K562 (cell line): ENCODE data around the gene CRYBA1. TPM values are rescaled to one million over a fixed set of nuclear protein-coding genes. Genes with fewer than 3 reads are reported as not detected.

Source experiments
- ATF1 ChIP-seq, 2 experiments: fragments of 450-650 bp in 1 of 2; IDR thresholded peaks; 2 replicates each; pipeline ENCODE4 v1.6.1; 2016; ENCODE audit warnings: missing compliant biosample characterization in 1 of 2, missing genetic modification characterization in 1 of 2
- CAMTA2 ChIP-seq: fragments of 250-450 bp; sonication (Bioruptor Pico); conservative IDR thresholded peaks from 2 replicates; pipeline ENCODE4 v1.5.1; 2022
- DPF2 ChIP-seq: fragments of 450-650 bp; IDR thresholded peaks from 2 replicates; pipeline ENCODE4 v1.6.1; 2016
- HDAC6 ChIP-seq: IDR thresholded peaks from 2 replicates; pipeline ENCODE4 v1.6.1; 2012; ENCODE audit warnings: low read depth, mild to moderate bottlenecking, control low read depth, inconsistent platforms, low read length, moderate library complexity
- HNRNPK ChIP-seq: fragments of 200-400 bp; formaldehyde crosslinking; IDR thresholded peaks from one replicate; pipeline ENCODE4 v1.6.1; 2018; ENCODE audit warnings: mild to moderate bottlenecking, low read depth, low read length; ENCODE audit not compliant: poor library complexity, severe bottlenecking
- MAFK ChIP-seq: IDR thresholded peaks from 2 replicates; pipeline ENCODE4 v1.6.1; 2011; ENCODE audit warnings: low read length, improper control_type of control experiment
- MYNN ChIP-seq, 2 experiments: sonication (generic); formaldehyde crosslinking in 1 of 2; IDR thresholded peaks; 2 replicates each; pipeline versions ENCODE4 v1.5.0 to v1.6.1; 2016 to 2020; ENCODE audit warnings: antibody characterized with exemption in 1 of 2, missing genetic modification reagents in 1 of 2
- ZNF175 ChIP-seq: fragments of 200-800 bp; sonication (Bioruptor generic); IDR thresholded peaks from 2 replicates; pipeline ENCODE4 v1.6.1; 2016; ENCODE audit warnings: low read depth, mild to moderate bottlenecking, missing genetic modification characterization, missing compliant biosample characterization
- ZNF3 ChIP-seq: fragments of 250-450 bp; sonication (Bioruptor Pico); IDR thresholded peaks from 2 replicates; pipeline ENCODE4 v1.5.0; 2021; ENCODE audit warnings: mild to moderate bottlenecking, moderate library complexity
- polyA plus RNA-seq, 8 experiments: library from polyadenylated mRNA; depleted of rRNA in 4 of 8; stranded (reverse) in 5 of 8; unstranded in 3 of 8; fragments of >200 nt; fragmentation: Nextera tagmentation in 2 of 8; fragmentation: Illumina TruSeq in 1 of 8; extraction: Ambion mirVana in 2 of 8; extraction: Trizol in 1 of 8; gene quantifications; 2 replicates each; pipeline versions ENCODE4 v1.2.1 to v1.2.3, GENCODE V29; 2011 to 2014; ENCODE audit warnings: inconsistent platforms in 1 of 8, missing spikeins in 1 of 8
- total RNA-seq, 7 experiments: library from RNA; depleted of rRNA in 6 of 7; stranded (reverse); fragments of >200 nt in 6 of 7; fragmentation: Illumina TruSeq in 2 of 7; extraction: Trizol in 2 of 7; gene quantifications; 2 replicates each; pipeline versions ENCODE4 v1.2.1 to v1.2.3, GENCODE V29; 2011 to 2021; ENCODE audit warnings: low replicate concordance in 1 of 7
- TF ChIP-seq, protein P1 (sequence below): fragments of 200-800 bp; sonication (Bioruptor generic); IDR thresholded peaks from 2 replicates; pipeline ENCODE4 v1.6.1; 2016; ENCODE audit warnings: missing genetic modification characterization, missing compliant biosample characterization
- TF ChIP-seq, protein P2 (sequence below): fragments of 250-450 bp; sonication (Bioruptor Pico); IDR thresholded peaks from 2 replicates; pipeline ENCODE4 v1.8.0; 2022; ENCODE audit warnings: inconsistent platforms, mild to moderate bottlenecking, moderate library complexity, borderline replicate concordance
- TF ChIP-seq, protein P3 (sequence below), 2 experiments: IDR thresholded peaks; 2 replicates each; pipeline ENCODE4 v1.6.1; 2011; ENCODE audit warnings: borderline replicate concordance in 1 of 2, control low read depth in 1 of 2, low read depth in 1 of 2, low read length in 1 of 2, mild to moderate bottlenecking in 1 of 2, mixed read lengths in 1 of 2, moderate library complexity in 1 of 2; ENCODE audit not compliant: insufficient read depth in 1 of 2, insufficient read length in 1 of 2, poor library complexity in 1 of 2, severe bottlenecking in 1 of 2; ENCODE audit errors: extremely low read depth in 1 of 2

CRYBA1 gene
- total and polyA plus RNA-seq, 9 of the 15 experiments (the other 6 are each of a cell fraction or from before 2014, with no cell fraction given): not detected

DNA sequence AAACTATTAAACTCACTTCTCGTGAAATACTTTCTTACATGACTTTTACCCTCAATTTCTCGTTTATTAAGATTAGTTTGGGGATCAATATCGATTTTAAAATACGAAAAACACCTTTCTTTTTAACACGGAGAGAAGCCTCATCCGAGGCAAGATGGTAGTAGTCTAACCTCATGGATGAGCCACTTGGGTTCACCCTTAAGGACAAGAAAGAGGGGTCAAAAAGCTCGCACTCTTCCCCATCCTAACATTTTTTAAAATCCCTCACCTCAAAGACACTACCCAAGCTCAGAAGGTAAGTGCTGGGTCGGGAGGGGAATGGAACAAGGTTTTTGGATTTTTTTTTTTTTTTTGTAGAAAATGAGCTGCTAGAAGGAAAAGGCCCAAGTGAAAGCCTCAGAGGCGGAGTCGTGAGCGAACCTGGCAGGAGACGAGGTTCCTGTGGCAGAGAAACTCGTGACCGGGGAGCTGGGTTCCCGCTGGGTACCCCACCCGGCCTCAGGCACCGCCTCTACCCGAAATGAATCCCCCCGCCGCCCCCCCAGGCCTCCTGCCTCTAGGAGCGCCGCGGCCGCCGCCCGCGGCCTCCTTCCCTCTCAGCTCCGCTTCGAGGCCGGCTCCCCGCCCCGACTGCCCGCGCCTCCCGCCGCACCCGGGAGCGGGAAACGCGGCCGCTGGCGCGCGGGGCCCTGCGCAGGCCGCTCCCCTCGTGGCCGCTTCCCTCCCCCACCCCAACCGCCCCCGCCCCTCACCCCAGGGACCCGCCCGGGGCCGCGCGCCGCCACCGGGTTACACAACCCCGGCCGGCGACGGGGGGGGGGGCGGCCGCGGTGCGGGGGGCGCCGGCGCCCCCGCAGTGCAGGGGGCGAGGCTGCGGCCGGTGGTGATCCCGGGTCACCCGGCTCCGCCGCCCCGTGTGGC, 45.7 kb downstream of the CRYBA1 start (continued):
- TF ChIP-seq, protein P1, sequence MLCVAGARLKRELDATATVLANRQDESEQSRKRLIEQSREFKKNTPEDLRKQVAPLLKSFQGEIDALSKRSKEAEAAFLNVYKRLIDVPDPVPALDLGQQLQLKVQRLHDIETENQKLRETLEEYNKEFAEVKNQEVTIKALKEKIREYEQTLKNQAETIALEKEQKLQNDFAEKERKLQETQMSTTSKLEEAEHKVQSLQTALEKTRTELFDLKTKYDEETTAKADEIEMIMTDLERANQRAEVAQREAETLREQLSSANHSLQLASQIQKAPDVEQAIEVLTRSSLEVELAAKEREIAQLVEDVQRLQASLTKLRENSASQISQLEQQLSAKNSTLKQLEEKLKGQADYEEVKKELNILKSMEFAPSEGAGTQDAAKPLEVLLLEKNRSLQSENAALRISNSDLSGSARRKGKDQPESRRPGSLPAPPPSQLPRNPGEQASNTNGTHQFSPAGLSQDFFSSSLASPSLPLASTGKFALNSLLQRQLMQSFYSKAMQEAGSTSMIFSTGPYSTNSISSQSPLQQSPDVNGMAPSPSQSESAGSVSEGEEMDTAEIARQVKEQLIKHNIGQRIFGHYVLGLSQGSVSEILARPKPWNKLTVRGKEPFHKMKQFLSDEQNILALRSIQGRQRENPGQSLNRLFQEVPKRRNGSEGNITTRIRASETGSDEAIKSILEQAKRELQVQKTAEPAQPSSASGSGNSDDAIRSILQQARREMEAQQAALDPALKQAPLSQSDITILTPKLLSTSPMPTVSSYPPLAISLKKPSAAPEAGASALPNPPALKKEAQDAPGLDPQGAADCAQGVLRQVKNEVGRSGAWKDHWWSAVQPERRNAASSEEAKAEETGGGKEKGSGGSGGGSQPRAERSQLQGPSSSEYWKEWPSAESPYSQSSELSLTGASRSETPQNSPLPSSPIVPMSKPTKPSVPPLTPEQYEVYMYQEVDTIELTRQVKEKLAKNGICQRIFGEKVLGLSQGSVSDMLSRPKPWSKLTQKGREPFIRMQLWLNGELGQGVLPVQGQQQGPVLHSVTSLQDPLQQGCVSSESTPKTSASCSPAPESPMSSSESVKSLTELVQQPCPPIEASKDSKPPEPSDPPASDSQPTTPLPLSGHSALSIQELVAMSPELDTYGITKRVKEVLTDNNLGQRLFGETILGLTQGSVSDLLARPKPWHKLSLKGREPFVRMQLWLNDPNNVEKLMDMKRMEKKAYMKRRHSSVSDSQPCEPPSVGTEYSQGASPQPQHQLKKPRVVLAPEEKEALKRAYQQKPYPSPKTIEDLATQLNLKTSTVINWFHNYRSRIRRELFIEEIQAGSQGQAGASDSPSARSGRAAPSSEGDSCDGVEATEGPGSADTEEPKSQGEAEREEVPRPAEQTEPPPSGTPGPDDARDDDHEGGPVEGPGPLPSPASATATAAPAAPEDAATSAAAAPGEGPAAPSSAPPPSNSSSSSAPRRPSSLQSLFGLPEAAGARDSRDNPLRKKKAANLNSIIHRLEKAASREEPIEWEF: no peak
- TF ChIP-seq ZNF3 (CRISPR knock-in tag) (no peak), CAMTA2 (CRISPR knock-in tag) (no peak), ZNF175 (CRISPR knock-in tag) (no peak), MYNN (IDR thresholded peaks at IDR 0.05) (no peak), MYNN (CRISPR knock-in tag; IDR thresholded peaks at IDR 0.05) (no peak), HDAC6 (no peak), HNRNPK (peak; percentile 39), DPF2 (no peak), MAFK (no peak), ATF1 (CRISPR knock-in tag; IDR thresholded peaks at IDR 0.05) (no peak), ATF1 (tag; IDR thresholded peaks at IDR 0.05) (no peak)
- TF ChIP-seq, protein P2, sequence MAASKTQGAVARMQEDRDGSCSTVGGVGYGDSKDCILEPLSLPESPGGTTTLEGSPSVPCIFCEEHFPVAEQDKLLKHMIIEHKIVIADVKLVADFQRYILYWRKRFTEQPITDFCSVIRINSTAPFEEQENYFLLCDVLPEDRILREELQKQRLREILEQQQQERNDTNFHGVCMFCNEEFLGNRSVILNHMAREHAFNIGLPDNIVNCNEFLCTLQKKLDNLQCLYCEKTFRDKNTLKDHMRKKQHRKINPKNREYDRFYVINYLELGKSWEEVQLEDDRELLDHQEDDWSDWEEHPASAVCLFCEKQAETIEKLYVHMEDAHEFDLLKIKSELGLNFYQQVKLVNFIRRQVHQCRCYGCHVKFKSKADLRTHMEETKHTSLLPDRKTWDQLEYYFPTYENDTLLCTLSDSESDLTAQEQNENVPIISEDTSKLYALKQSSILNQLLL: no peak
- TF ChIP-seq, protein P3, sequence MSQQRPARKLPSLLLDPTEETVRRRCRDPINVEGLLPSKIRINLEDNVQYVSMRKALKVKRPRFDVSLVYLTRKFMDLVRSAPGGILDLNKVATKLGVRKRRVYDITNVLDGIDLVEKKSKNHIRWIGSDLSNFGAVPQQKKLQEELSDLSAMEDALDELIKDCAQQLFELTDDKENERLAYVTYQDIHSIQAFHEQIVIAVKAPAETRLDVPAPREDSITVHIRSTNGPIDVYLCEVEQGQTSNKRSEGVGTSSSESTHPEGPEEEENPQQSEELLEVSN (IDR thresholded peaks at IDR 0.05; ENCODE audit: borderline replicate concordance in 1 of 2, extremely low read depth in 1 of 2, insufficient read depth in 1 of 2, insufficient read length in 1 of 2, low read depth in 1 of 2, low read length in 1 of 2, poor library complexity in 1 of 2, severe bottlenecking in 1 of 2): peak; percentile 86 to 98
